Upper lobe of right lung (tissue), 1 donor: ENCODE measurements around the gene KRT26. TPM values are rescaled to one million over a fixed set of nuclear protein-coding genes. Genes with fewer than 3 reads are reported as not detected.

Experiments used
- ATAC-seq: fragments of 200-7000 bp; cut with Tn5 transposase; one replicate; pipeline ENCODE4 v1.9.1; 2020; ENCODE audit warnings: mild to moderate bottlenecking, moderate library complexity
- DNase-seq: peaks from one replicate; pipeline ENCODE4 v3.0.0-alpha.2; 2020
- H3K27ac ChIP-seq: fragments of 200-600 bp; one replicate; pipeline ENCODE4 v1.8.0; 2022
- H3K27me3 ChIP-seq: fragments of 200-600 bp; one replicate; pipeline ENCODE4 v1.8.0; 2022; ENCODE audit warnings: mild to moderate bottlenecking
- H3K36me3 ChIP-seq: fragments of 200-600 bp; one replicate; pipeline ENCODE4 v1.8.0; 2022
- H3K4me1 ChIP-seq: fragments of 200-600 bp; one replicate; pipeline ENCODE4 v1.8.0; 2022
- H3K4me3 ChIP-seq: fragments of 200-600 bp; one replicate; pipeline ENCODE4 v1.8.0; 2022; ENCODE audit warnings: mild to moderate bottlenecking
- H3K9me3 ChIP-seq: fragments of 200-600 bp; one replicate; pipeline ENCODE4 v1.8.0; 2022
- CTCF ChIP-seq: fragments of 200-600 bp; IDR thresholded peaks from one replicate; pipeline ENCODE4 v1.8.0; 2022; ENCODE audit warnings: antibody characterized with exemption
- intact Hi-C: fragments of 100-400 bp; cut with DNase I; formaldehyde crosslinking; loops from one replicate; pipeline ENCODE4 v1.11.0; 2022
- total RNA-seq: library from RNA; stranded (reverse); fragmentation: NEBNext Ultra II Directional; extraction: Animal tissue kit (Norgen Biotek cat#: 25700); gene quantifications from one replicate; pipeline ENCODE4 v1.2.1, GENCODE V29; 2021
- donor health status: DM: no; HTN: yes; CAD: no; lungs with severe emphysema.

KRT26 gene
- total RNA-seq, 1 donor from 2014 or later, result not detected

GRCh38 chr17:40812639-40813038 is 40.6 kb upstream of the KRT26 start:
- DNase-seq, result no peak
- TF ChIP-seq CTCF, result no peak
- Histone ChIP-seq H3K27me3 (peaks cover 35% of the 10 kb centered on the region), H3K4me1 (no peaks in the 10 kb centered on the region), H3K4me3 (no peak overlapping the region), H3K36me3 (no peaks in the 10 kb centered on the region), H3K9me3 (no peaks in the 10 kb centered on the region), H3K27ac (no peak overlapping the region)
- ATAC-seq, result no peak
- intact Hi-C loops, result no loop called here

- TF ChIP-seq CTCF, result no peak
- no peaks in the 10 kb centered on the region for H3K36me3 ChIP-seq
- H3K27me3 ChIP-seq, result peaks cover 41% of the 10 kb centered on the region
- no peaks in the 10 kb centered on the region for H3K4me1 ChIP-seq
- H3K9me3 ChIP-seq, result no peaks in the 10 kb centered on the region
- no peak overlapping the region for H3K4me3 ChIP-seq
- ATAC-seq (no peak), DNase-seq (no peak)
- no peak overlapping the region for H3K27ac ChIP-seq
- intact Hi-C loops, result no loop called here
Observed at GRCh38 chr17:40810494-40810893, 38.5 kb upstream of the KRT26 start.

GRCh38 chr17:40809721-40810421 is 37.9 kb upstream of the KRT26 start:
- intact Hi-C loops, result no loop called here
- Histone ChIP-seq H3K36me3 (no peaks in the 10 kb centered on the region), H3K27ac (no peak overlapping the region), H3K4me1 (no peaks in the 10 kb centered on the region), H3K27me3 (peaks cover 48% of the 10 kb centered on the region), H3K9me3 (no peaks in the 10 kb centered on the region), H3K4me3 (no peak overlapping the region)
- ATAC-seq (no peak), DNase-seq (no peak)
- no peak for TF ChIP-seq CTCF

GRCh38 chr17:40806131-40806530 is 34.1 kb upstream of the KRT26 start:
- DNase-seq (no peak), ATAC-seq (no peak)
- no peaks in the 10 kb centered on the region for H3K9me3 ChIP-seq
- no peaks in the 10 kb centered on the region for H3K36me3 ChIP-seq
- no peak for TF ChIP-seq CTCF
- H3K4me3 ChIP-seq, result no peak overlapping the region
- no peaks in the 10 kb centered on the region for H3K4me1 ChIP-seq
- H3K27me3 ChIP-seq, result peaks cover 44% of the 10 kb centered on the region
- H3K27ac ChIP-seq, result no peak overlapping the region
- intact Hi-C loops, result no loop called here

- intact Hi-C loops, result no loop called here
- Histone ChIP-seq H3K27ac (no peak overlapping the region), H3K36me3 (no peaks in the 10 kb centered on the region), H3K4me3 (no peak overlapping the region), H3K9me3 (no peaks in the 10 kb centered on the region), H3K27me3 (peaks cover 53% of the 10 kb centered on the region), H3K4me1 (no peaks in the 10 kb centered on the region)
- DNase-seq (peak; percentile 86), ATAC-seq (peak; percentile 99)
- TF ChIP-seq CTCF, result peak; percentile 91
Observed at GRCh38 chr17:40803617-40804082, 31.6 kb upstream of the KRT26 start.

GRCh38 chr17:40801157-40801556 is 29.2 kb upstream of the KRT26 start:
- Histone ChIP-seq H3K4me3 (no peak overlapping the region), H3K4me1 (no peaks in the 10 kb centered on the region), H3K27ac (no peak overlapping the region), H3K27me3 (peaks cover 54% of the 10 kb centered on the region), H3K9me3 (no peaks in the 10 kb centered on the region), H3K36me3 (no peaks in the 10 kb centered on the region)
- no peak for ATAC-seq
- no peak for DNase-seq
- intact Hi-C loops, result no loop called here
- TF ChIP-seq CTCF, result no peak
